Mucosa of descending colon (tissue), 3 donors: ENCODE measurements around the gene ITGB7. TPM values are rescaled to one million over a fixed set of nuclear protein-coding genes. Genes with fewer than 3 reads are reported as not detected.
"Not testable (repeated sequence)": the region's sequence is repeated elsewhere in the genome, so short reads cannot be mapped to it uniquely, and the experiment has no call there.

Experiments used
- ATAC-seq: fragments of 200-7000 bp; cut with Tn5 transposase; one replicate; pipeline ENCODE4 v1.9.1; 2020; ENCODE audit warnings: mild to moderate bottlenecking, moderate library complexity
- DNase-seq, 3 donors: peaks; one replicate each; pipeline ENCODE4 v3.0.0-alpha.2; 2020
- H3K36me3 ChIP-seq: fragments of 200-600 bp; one replicate; pipeline ENCODE4 v1.8.0; 2021; ENCODE audit warnings: low read depth, mild to moderate bottlenecking
- H3K4me1 ChIP-seq: fragments of 200-600 bp; one replicate; pipeline ENCODE4 v1.8.0; 2021; ENCODE audit warnings: low read depth, mild to moderate bottlenecking
- H3K4me3 ChIP-seq: fragments of 200-600 bp; one replicate; pipeline ENCODE4 v1.8.0; 2021; ENCODE audit warnings: mild to moderate bottlenecking
- H3K9me3 ChIP-seq: fragments of 200-600 bp; one replicate; pipeline ENCODE4 v1.8.0; 2021; ENCODE audit warnings: mild to moderate bottlenecking
- intact Hi-C, 2 donors: fragments of 100-400 bp; cut with DNase I in 1 of 2; cut with micrococcal nuclease in 1 of 2; formaldehyde crosslinking; loops; one replicate each; pipeline versions ENCODE4 v1.11.0 to v1.11.1; 2022; cut with DNase I, micrococcal nuclease
- total RNA-seq, 3 donors: library from RNA; stranded (reverse); fragmentation: NEBNext Ultra II Directional in 2 of 3; extraction: Animal tissue kit (Norgen Biotek cat#: 25700) in 2 of 3; gene quantifications; one replicate each; pipeline versions ENCODE4 v1.2.1 to v1.2.4, GENCODE V29; 2021 to 2023
- TF ChIP-seq, protein P1 (sequence below): fragments of 200-600 bp; IDR thresholded peaks from one replicate; pipeline ENCODE4 v1.8.0; 2022; ENCODE audit warnings: antibody characterized with exemption, mild to moderate bottlenecking
- donor health status: DM: no; HTN: no; CAD: no; lungs with moderate emphysema.
- donor health status: DM: no; HTN: no; CAD: no.
- donor health status: DM: no; HTN: yes; CAD: no.

Gene ITGB7
- total RNA-seq, 3 donors from 2014 or later = 6.2 to 13.8 (median 7.3) TPM

DNA sequence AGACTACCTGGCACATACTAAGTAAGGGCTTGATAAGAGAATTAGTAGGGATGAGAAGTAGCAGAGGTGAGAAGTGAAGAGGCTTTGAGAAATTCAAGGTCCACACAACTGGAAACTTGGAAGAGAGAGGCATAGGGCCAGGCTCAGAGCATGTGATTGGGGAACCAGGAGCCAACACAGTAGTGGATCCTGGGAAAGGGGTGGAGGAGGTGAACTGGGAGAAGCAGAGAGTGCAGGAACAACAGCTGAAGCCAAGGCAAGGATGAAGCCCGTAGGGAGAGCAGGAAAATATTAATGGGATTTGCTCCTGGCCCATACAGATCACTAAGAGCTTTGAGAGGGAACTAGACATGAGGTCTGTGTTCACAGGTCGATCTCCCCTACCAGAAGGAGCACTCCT is 1.4 kb upstream of the ITGB7 start:
- peaks cover 30% of the 10 kb centered on the region for H3K4me1 ChIP-seq
- H3K4me3 ChIP-seq = no peak overlapping the region
- ATAC-seq = no peak
- DNase-seq = no peak
- no peaks in the 10 kb centered on the region for H3K9me3 ChIP-seq
- H3K36me3 ChIP-seq = no peaks in the 10 kb centered on the region
- TF ChIP-seq, protein P1, sequence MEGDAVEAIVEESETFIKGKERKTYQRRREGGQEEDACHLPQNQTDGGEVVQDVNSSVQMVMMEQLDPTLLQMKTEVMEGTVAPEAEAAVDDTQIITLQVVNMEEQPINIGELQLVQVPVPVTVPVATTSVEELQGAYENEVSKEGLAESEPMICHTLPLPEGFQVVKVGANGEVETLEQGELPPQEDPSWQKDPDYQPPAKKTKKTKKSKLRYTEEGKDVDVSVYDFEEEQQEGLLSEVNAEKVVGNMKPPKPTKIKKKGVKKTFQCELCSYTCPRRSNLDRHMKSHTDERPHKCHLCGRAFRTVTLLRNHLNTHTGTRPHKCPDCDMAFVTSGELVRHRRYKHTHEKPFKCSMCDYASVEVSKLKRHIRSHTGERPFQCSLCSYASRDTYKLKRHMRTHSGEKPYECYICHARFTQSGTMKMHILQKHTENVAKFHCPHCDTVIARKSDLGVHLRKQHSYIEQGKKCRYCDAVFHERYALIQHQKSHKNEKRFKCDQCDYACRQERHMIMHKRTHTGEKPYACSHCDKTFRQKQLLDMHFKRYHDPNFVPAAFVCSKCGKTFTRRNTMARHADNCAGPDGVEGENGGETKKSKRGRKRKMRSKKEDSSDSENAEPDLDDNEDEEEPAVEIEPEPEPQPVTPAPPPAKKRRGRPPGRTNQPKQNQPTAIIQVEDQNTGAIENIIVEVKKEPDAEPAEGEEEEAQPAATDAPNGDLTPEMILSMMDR = no peak
- intact Hi-C loops = no loop called here

DNA sequence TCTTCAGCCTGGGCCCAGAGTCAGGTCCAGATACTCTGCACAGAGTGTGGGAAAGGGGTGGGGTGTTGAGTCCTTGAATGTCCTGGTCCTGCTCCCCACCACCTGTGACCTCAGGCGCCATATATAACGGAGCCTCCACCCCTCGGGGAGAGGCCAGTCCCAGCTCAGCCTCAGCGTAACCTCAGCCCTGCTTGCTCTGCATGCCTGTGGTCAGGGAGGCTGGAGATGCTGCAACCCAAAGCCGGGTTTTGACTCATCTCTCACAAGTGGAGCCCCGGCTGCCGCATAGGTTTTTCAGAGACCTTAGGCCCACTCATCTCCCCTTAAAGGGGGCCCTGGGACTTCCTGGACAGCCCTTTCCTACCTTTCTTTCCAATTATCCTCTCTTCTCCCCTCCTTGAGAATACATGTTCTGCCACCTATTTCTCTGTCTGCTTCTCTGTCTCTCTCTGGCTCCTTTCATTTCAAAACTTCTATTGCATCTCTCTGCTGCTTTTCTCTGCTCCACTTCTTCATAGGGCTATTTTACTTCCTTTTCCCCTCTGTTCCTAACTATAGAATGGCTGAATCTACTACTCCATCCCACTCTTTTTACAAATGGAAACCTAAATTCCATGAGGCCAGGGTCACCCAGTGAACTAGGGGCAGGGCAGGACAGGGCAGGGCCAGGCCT is 1.2 kb downstream of the ITGB7 start:
- peaks cover 30% of the 10 kb centered on the region for H3K4me1 ChIP-seq
- H3K36me3 ChIP-seq = no peaks in the 10 kb centered on the region
- no peak overlapping the region for H3K4me3 ChIP-seq
- intact Hi-C loops = no loop called here
- TF ChIP-seq, protein P1 = no peak
- DNase-seq (peak in 1 of 3 donors; percentile 80), ATAC-seq (peak; percentile 60)
- no peaks in the 10 kb centered on the region for H3K9me3 ChIP-seq

DNA sequence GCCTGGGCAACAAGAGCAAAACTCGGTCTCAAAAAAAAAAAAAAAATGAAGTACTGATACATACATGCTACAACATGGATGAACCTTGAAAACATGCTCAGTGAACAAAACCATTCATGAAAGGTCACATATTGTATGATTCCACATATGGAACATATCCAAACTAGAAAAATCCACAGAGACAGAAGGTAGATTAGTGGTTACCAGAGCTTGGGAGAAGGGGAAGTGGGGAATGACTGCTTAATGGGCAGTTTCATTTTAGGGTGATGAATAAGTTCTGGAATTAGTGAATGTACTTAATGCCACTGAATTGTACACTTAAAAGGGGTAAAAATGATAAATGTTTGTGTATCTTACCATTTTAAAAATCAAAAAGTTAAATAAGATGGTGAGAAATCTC is 2.7 kb downstream of the ITGB7 start:
- no peaks in the 10 kb centered on the region for H3K36me3 ChIP-seq
- no peaks in the 10 kb centered on the region for H3K9me3 ChIP-seq
- TF ChIP-seq, protein P1 = no peak
- intact Hi-C loops = no loop called here
- no peak overlapping the region for H3K4me3 ChIP-seq
- H3K4me1 ChIP-seq = peaks cover 29% of the 10 kb centered on the region
- DNase-seq (no peak), ATAC-seq (no peak)

DNA sequence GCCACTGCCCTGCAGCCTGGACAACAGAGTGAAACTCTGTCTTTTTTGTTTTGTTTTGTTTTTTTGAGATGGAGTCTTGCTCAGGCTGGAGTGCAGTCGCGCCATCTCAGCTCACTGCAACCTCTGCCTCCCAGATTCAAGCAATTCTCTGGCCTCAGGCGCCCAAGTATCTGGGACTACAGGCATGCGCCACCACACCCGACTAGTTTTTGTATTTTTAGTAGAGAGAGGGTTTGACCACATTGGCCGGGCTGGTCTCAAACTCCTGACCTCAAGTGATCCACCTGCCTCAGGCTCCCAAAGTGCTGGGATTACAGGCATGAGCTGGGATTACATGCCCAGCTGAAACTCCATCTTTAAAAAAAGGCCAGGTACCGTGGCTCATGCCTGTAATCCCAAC is 4.7 kb downstream of the ITGB7 start:
- DNase-seq, H3K9me3 ChIP-seq, ATAC-seq, intact Hi-C loops, H3K36me3 ChIP-seq, H3K4me3 ChIP-seq: not testable (repeated sequence)
- H3K4me1 ChIP-seq = peaks cover 25% of the 10 kb centered on the region

DNA sequence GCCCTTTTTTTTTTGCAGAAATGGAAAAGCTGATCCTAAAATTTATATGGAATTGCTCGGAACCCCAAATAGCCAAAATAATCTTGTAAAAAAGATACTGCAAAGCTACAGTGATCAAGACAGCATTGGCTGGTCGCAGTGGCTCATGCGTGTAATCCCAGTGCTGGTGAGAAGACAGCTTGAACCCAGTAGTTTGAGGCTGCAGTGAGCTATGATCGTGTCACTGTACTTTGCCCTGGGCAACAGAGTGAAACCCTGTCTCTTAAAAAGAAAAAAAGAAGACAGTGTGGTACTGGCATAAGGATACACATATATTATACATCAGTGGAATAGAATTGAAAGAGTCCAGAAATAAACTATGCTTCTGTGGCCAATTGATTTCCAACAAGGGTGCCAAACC is 5.4 kb downstream of the ITGB7 start:
- TF ChIP-seq, protein P1 = no peak
- DNase-seq (no peak), ATAC-seq (no peak)
- Histone ChIP-seq H3K4me3 (no peak overlapping the region), H3K9me3 (no peaks in the 10 kb centered on the region), H3K36me3 (no peaks in the 10 kb centered on the region), H3K4me1 (peaks cover 18% of the 10 kb centered on the region)
- intact Hi-C loops = no loop called here

DNA sequence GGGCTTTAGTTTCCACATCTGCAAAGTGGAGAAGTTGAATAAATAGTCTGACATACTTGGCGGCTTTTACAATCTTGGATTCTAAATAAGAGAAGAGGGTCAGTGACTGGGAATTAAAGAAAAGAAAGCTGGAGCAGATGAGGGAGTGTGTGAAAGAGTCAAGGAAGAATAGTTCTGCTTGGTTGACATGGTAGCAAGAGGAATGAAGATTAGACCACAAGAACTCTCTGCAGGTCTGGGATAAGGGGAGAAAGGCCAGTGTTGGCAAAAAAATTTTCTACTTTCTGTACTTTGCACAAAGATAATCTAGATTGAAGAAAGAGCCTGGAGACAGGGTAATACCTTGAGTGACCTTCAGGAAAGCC is 5.9 kb downstream of the ITGB7 start:
- DNase-seq = no peak
- Histone ChIP-seq H3K36me3 (no peaks in the 10 kb centered on the region), H3K9me3 (no peaks in the 10 kb centered on the region), H3K4me1 (peaks cover 16% of the 10 kb centered on the region), H3K4me3 (no peak overlapping the region)
- intact Hi-C loops = no loop called here
- TF ChIP-seq, protein P1 = no peak
- no peak for ATAC-seq
